ENCODE results near the gene UGT2B15.
A peak's percentile ranks its signal among the peaks of the same experiment; 100 is the strongest.
"Not testable (repeated sequence)": the region's sequence is repeated elsewhere in the genome, so short reads cannot be mapped to it uniquely, and the experiment has no call there.

UGT2B15 gene

DNA sequence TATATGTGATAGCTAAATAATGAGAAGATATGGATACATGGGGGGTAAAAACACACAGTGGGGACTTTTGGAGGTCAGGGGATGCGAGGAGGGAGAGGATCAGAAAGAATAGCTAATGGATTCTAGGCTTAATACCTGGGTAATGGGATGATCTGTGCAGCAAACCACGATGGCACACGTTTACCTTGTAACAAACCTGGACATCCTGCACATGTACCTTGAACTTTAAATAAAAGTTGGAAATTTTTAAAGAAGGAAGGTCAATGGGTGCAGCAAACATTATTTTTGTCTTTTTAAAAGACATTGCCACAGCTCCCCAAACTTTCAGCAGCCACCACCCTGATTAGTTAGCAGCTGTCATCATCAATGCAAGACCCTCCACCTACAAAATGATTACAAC, 29.7 kb upstream of the UGT2B15 start:
- no peak for DNase-seq (ENCODE audit: low spot score)
- POLR2A ChIA-PET (ENCODE audit: low non-redundant PET) = no interaction called here
- TF ChIP-seq, protein P1, sequence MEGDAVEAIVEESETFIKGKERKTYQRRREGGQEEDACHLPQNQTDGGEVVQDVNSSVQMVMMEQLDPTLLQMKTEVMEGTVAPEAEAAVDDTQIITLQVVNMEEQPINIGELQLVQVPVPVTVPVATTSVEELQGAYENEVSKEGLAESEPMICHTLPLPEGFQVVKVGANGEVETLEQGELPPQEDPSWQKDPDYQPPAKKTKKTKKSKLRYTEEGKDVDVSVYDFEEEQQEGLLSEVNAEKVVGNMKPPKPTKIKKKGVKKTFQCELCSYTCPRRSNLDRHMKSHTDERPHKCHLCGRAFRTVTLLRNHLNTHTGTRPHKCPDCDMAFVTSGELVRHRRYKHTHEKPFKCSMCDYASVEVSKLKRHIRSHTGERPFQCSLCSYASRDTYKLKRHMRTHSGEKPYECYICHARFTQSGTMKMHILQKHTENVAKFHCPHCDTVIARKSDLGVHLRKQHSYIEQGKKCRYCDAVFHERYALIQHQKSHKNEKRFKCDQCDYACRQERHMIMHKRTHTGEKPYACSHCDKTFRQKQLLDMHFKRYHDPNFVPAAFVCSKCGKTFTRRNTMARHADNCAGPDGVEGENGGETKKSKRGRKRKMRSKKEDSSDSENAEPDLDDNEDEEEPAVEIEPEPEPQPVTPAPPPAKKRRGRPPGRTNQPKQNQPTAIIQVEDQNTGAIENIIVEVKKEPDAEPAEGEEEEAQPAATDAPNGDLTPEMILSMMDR (conservative IDR thresholded peaks at IDR 0.05; ENCODE audit: low read depth) = no peak
- H3K27ac ChIP-seq = no peak overlapping the region
- CTCF ChIA-PET = no interaction called here

DNA sequence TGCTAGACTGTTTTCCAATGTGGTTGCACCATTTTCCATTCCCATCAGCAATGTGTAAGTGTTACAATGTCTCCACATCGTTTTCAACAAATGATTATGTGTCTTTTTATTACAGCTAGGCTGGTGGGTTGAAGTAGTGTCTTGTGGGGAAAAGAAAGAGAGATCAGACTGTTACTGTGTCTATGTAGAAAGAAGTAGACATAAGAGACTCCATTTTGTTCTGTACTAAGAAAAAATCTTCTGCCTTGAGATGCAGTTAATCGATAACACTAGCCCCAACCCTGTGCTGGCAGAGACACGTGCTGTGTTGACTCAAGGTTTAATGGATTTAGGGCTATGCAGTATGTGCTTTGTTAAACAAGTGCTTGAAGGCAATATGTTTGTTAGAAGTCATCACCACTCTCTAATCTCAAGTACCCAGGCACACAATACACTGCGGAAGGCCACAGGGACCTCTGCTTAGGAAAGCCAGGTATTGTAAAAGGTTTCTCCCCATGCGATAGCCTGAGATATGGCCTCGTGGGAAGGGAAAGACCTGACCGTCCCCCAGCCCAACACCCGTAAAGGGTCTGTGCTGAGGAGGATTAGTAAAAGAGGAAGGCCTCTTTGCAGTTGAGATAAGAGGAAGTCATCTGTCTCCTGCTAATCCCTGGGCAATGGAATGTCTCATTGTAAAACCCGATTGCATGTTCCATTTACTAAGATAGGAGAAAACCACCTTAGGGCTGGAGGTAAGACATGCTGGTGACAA, 23.0 kb upstream of the UGT2B15 start:
- H3K27ac ChIP-seq = no peak overlapping the region
- no peak for DNase-seq (ENCODE audit: low spot score)
- TF ChIP-seq, protein P1 (conservative IDR thresholded peaks at IDR 0.05; ENCODE audit: low read depth) = no peak
- CTCF ChIA-PET = no interaction called here
- POLR2A ChIA-PET (ENCODE audit: low non-redundant PET) = no interaction called here

DNA sequence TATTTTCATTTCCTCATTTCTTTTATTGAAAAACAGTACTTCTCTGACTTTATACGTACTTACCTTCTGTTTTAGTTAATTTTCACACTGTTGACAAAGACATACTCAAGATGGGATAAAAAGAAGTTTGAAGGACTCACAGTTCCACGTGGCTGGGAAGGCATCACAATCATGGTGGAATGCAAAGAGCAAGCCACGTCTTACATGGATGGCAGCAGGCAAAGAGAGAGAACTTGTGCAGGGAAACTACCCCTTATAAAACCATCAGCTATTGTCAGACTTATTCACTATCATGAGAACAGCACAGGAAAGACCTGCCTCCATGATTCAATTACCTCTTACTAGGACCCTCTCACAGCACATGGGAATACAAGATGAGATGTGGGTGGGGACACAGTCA, 20.7 kb upstream of the UGT2B15 start:
- TF ChIP-seq, protein P1 (conservative IDR thresholded peaks at IDR 0.05; ENCODE audit: low read depth) = no peak
- ChIA-PET POLR2A (ENCODE audit: low non-redundant PET) (no interaction called here), CTCF (no interaction called here)
- DNase-seq (ENCODE audit: low spot score) = no peak
- no peak overlapping the region for H3K27ac ChIP-seq

DNA sequence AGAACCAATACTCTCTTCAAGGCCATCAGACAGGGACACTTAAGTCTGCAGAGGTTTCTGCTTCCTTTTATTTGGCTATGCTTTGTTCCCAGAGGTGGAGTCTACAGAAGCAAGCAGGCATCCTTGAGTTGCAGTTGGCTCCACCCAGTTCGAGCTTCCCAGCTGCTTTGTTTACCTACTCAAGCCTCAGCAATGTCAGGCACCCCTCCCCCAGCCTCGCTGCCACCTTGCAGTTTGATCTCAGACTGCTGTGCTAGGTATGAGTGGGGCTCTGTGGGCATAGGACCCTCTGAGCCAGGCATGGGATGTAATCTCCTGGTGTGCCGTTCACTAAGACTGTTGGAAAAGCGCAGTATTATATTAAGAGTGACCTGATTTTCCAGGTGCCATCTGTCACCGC, 12.6 kb upstream of the UGT2B15 start:
- TF ChIP-seq, protein P1 (conservative IDR thresholded peaks at IDR 0.05; ENCODE audit: low read depth) = no peak
- H3K27ac ChIP-seq = no peak overlapping the region
- ChIA-PET POLR2A (ENCODE audit: low non-redundant PET) (no interaction called here), CTCF (no interaction called here)
- no peak for DNase-seq (ENCODE audit: low spot score)

DNA sequence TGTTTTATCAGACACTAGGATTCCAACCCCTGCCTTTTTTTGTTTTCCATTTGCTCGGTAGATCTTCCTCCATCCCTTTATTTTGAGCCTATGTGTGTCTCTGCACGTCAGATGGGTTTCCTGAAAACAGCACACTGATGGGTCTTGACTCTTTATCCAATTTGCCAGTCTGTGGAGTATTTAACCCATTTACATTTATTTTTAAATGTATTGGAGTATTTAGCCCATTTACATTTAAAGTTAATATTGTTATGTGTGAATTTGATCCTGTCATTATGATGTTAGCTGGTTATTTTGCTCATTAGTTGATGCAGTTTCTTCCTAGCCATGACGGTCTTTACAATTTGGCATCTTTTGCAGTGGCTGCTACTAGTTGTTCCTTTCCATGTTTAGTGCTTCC, 10.8 kb upstream of the UGT2B15 start:
- DNase-seq (ENCODE audit: low spot score); CTCF ChIA-PET; POLR2A ChIA-PET (ENCODE audit: low non-redundant PET): not testable (repeated sequence)

DNA sequence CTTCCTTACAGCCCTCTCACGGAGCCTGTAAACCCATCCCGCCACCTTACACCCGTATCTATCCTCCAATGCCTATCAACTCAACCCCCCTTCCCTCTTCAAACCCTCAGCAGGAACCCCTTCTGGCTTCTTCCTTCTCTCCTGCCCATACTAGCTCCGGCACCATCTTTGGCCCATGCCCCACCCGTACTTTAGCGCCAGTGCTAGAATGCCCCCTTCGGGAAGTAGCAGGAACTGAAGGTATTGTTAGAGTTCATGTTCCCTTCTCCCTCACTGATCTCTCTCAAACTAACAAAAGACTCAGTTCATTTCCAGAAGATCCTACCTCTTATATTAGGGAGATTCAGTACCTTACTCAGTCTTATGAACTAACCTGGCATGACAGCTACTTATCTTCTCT, 2.7 kb upstream of the UGT2B15 start:
- no peak for DNase-seq (ENCODE audit: low spot score)
- CTCF ChIA-PET = interaction anchor here (0.6 kb wide), 1 partner anchor 1959 kb away, joined by 3 read pairs; no protein-coding TSS in a partner anchor
- no peak overlapping the region for H3K27ac ChIP-seq
- TF ChIP-seq, protein P1 (conservative IDR thresholded peaks at IDR 0.05; ENCODE audit: low read depth) = no peak
- POLR2A ChIA-PET (ENCODE audit: low non-redundant PET) = no interaction called here

More for the DNA sequence above, 10.8 kb upstream of the UGT2B15 start:
- H3K27ac ChIP-seq = not testable (repeated sequence)

DNA sequence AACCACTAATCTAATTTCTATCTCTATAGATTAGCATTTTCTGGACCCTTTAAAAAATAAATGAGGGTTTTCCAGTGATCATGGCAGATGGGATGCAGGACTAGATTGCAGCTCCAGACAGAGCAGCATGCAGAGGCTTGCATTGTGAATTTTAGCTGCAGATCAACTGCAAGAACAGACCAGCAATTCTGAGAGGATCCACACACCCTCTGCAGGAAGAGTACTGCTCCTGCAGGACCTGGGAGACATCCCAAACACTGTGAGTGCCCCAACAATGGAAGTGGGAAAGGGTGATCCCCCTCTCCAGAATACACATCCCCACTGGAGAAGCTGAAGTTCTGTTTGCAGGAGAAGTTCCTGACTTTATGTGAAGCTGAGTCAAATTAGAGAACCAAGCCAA, 765 bp upstream of the UGT2B15 start:
- POLR2A ChIA-PET (ENCODE audit: low non-redundant PET); CTCF ChIA-PET; DNase-seq (ENCODE audit: low spot score): not testable (repeated sequence)

DNA sequence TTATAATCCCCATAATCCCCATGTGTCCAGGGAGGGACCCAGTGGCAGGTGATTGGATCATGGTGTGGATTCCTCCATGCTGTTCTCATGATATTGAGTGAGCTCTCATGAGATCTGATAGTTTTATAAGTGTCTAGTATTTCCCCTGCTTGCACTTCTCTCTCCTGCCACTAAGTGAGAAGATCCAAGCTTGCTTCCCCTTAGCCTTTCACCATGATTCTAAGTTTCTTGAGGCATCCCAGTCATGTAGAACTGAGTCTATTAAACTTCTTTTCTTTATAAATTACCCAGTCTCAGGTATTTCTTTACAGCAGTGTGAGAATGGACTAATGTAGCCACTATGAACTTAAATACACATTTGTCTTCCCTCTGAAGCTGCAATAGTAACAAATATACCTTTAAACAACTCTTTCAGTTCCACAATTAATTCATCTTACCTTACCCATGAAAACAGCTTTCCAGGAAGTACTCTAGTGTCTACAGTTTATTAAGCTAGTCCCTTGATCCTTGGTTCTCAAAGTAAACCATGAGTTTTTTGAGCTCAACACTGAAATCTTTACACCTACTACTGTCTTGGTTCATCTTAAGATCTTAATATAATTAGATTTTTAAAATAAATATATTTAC, 1.8 kb downstream of the UGT2B15 start:
- DNase-seq (ENCODE audit: low spot score); CTCF ChIA-PET; POLR2A ChIA-PET (ENCODE audit: low non-redundant PET); H3K27ac ChIP-seq: not testable (repeated sequence)

More for the DNA sequence above, 765 bp upstream of the UGT2B15 start:
- not testable (repeated sequence) for H3K27ac ChIP-seq

DNA sequence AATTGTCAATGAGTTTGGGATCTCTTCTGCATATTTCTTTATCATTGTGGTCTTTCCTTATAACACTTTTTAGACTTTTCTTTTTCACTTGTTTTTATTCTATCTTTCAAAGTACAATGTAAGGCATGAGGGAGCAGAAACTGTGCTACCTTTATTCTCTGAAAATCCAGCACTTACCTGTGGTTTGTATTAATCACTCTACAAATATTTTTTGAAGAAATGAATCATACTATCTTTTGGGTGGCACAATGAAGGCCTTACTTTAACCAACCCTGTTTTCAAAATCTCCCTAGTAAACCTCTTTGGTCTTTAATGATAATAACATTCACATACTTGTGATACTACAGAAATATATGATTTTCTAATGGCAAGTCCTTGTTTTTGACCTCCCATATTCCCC, 2.9 kb downstream of the UGT2B15 start:
- CTCF ChIA-PET; H3K27ac ChIP-seq; POLR2A ChIA-PET (ENCODE audit: low non-redundant PET): not testable (repeated sequence)
- DNase-seq (ENCODE audit: low spot score) = peak; percentile 33

DNA sequence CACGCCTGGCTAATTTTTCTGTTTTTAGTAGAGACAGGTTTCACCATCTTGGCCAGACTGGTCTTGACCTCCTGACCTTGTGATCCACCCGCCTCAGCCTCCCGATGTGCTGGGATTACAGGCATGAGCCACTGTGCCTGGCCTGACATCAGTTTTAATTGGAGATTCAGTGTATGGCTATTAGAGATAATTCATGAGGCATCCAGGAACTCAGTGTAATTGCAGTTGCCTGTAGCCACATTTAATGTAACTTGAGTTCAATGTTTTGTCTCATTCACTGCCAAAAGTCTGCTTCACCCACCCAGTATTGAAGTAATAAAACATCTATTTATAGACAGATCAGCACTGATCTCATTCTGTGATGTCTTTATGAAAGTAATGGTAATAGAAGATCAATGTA, 5.7 kb downstream of the UGT2B15 start:
- H3K27ac ChIP-seq; POLR2A ChIA-PET (ENCODE audit: low non-redundant PET); DNase-seq (ENCODE audit: low spot score); CTCF ChIA-PET: not testable (repeated sequence)

DNA sequence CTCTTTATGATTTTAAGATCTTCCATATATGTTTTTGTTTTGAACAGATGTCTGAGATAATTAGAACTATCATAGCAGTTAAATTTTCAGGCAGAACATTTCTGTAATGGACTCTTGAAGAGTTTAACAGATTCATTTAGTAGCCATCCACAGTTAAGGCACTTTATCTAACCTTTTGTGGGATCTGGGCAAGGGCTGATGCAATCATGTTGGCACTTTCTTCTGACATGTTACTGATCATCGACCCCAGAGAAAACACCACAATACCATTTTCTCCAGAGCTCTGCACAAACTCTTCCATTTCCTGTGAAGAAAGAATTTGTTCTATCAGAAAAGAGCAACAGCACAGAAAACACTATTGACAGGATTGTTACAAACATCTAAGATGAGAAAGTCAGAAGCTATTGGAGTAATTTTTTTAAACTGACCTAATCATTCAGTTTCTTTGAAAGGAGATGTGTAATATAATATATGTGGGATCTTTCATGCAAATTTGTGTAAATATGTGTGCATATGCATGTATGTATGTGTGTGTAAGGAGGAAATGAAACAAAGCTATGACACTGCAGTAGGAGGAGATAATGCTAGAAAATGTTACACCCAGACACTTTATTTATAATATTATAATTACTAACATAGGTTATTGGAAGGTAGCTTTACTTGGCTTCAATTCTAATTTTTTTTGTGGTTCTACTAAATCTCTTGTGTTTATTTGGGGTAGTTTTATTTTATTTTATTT, 7.4 kb downstream of the UGT2B15 start:
- H3K27ac ChIP-seq; DNase-seq (ENCODE audit: low spot score); POLR2A ChIA-PET (ENCODE audit: low non-redundant PET); CTCF ChIA-PET: not testable (repeated sequence)
